Activated T-cell treated with anti-CD3 and anti-CD28 coated beads for 1 hour (primary cell): Measurements from ENCODE around the gene C5orf58.

ENCODE experiments used
- DNase-seq: peaks from one replicate; pipeline ENCODE4 v3.0.0-alpha.2; 2020; ENCODE audit warnings: low read depth

C5orf58 gene

DNA sequence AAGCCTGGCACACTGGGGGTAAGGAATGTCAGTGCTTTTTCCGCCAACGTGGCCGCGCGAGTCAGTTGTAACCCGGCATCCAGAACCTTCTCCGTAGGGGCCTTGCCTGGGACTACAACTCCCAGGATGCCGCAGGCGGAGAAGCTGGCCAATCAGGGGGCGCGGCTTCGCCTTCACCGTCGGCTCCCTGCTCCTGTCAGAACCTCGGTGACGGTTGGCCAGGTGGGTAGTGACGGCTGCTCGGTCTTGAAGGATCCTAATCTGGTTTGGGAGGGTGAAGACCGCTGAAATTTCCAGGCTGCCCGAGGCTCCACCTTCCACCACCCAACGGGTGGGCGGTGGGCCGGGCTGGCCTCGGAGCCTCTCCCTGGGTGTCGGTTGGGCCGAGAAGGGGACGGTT lies at the start of gene C5orf58:
Gene C5orf58 (plus strand): TSS at position 200 of the 400 bp plus-strand sequence. CDS start 1,992 bp downstream, outside the sequence.
- DNase-seq = no peak

- DNase-seq = peak; percentile 4
Measured at GRCh38 chr5:170183816-170184687, 48.7 kb upstream of the C5orf58 start.

DNA sequence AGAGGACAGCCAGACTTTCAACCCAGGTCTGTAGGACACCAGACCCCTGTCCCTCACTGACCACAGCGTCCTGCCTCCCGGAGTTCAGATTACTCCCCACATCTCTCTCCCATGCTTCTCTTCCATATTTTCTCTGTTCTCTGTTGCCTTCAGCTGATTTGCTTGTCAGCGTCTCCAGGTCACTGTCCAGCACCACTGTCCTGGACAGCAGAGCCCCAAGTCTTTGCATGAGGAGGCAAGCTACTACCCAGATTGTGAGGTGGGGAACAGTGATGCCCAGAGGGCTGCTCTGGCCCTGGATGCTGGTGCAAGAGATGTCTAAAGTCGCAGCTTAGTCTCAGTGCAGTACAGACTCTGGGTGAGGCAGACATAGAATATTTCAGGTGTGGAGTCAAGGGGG lies 48.0 kb upstream of the C5orf58 start:
- DNase-seq = no peak

GRCh38 chr5:170186156-170186555 lies 46.6 kb upstream of the C5orf58 start:
- DNase-seq = no peak

DNA sequence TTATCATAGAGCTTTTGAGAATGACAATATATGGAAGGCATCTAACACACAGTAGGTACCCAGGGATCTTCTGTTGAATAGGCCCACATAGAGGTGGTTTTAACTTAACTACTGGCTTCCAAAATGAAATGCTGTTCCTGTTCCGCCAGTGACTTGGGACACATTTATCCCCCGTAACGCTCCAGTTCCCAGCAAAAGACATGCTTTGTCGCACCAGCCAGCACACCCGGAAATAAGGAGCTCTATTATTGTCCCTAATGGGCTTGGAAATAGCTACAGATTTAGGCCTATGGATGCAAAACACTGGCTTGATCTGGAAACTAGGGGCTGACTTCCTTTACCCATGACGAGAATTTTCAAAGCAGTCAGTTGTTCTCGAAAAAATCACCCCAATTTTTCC lies 45.9 kb upstream of the C5orf58 start:
- DNase-seq = no peak

DNA sequence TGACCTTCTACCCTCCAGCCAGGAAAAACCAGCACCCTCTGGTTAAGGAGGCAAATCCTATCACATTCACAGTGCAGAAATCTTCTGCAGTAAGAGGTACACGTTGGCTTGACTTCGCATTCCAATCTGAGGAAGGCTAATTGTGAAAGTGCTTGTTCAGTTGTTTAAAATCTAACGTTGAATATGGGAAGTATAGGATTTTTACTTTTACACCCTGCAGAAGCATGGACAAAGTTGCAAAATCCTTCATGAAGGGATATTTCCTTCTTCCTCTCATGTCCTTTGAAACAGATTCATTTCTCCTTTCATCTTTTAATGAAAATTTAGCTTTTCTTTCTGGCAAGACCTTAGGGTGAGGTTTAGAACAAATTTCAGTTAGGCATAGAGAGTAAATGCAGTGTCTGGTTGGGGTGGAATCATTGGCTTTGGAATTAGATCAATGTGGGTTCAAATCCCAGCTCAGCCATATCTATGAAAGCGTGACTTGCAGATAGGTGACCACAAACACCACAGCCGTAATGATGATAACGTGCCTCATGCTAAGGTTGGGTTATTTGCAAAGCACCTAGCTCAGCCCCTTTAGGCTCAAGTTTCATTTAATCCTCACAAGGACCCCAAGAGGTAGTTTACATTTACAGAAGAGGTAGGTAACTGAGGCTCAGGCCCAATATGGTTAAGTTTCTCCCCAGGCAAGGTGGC lies 42.2 kb upstream of the C5orf58 start:
- DNase-seq = no peak

GRCh38 chr5:170192829-170193228 lies 40.0 kb upstream of the C5orf58 start:
- no peak for DNase-seq

DNA sequence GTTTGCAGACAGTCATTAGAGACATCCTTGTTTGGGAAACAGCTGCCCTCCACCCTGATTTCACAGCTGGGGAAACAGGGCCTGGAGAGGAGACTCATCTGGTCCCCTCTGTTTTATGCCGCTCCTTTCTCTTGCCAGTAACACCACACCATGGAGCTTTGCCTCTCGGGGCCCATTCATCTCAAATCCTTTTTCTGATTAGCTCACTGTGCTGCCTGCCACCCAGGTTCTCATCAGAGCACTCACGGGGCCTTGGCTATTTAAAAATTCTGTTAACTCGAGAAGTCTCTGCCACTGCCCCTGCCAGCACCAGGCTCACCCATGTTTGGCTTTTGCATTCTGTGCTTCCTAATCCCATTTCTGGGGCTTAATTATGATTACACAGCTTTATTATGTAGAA lies 36.8 kb upstream of the C5orf58 start:
- no peak for DNase-seq

DNA sequence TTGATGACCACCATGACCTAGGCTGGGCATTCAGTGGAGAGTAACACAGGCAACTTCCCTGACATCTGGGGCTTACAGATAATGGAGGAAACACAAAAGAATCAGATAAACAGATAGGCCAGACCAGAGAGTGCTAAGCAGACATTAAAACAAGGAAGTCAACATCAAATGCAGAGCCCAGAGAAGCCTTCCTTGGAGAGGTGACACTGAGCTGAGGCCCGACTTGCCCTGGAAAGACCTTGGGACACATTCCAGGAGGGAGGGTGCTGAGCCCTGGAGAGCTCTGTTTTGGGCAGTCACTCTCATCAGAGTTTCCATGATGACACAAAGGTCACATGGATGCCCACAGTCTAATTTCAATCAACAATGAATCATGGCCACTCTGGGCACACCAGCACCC lies 31.9 kb upstream of the C5orf58 start:
- DNase-seq = no peak

- DNase-seq = no peak
Measured at GRCh38 chr5:170201311-170201710, 31.5 kb upstream of the C5orf58 start.

DNA sequence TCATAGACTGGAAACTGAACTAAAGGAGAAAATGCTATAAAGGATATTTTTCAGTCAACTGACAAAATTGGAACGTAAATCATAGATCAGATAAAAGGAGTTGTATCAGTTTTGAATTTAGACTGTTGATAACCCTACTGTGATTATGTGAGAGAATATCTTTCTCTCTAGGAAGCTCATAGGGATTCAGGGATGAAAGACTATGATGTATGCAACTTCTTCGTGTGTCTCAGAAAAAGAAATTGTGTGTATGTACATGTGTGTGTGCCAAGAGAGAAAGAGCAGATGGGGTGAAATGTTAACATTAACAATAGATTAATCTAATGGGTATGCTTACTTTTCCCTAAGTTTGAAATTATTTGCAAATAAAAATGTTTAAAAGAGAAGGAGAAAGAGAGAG lies 30.7 kb upstream of the C5orf58 start:
- no peak for DNase-seq

DNA sequence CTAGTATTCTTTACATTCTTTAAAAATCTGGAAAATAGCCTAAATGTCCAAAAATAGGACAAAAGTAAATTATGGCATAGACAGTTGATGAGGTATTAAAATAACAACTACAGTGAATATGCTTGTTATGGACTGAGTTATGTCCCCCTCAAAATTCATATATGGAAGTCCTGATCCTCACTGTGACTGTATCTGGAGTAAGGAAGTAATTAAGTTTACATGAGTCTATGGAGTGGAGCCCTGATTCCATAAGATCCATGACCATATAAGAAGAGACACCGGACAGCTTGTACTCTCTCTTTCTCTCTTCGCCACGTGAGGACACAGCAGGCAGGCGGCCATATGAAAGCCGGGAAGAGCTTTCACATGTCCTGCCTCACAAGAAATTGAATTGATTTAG lies 28.6 kb upstream of the C5orf58 start:
- DNase-seq = no peak

DNA sequence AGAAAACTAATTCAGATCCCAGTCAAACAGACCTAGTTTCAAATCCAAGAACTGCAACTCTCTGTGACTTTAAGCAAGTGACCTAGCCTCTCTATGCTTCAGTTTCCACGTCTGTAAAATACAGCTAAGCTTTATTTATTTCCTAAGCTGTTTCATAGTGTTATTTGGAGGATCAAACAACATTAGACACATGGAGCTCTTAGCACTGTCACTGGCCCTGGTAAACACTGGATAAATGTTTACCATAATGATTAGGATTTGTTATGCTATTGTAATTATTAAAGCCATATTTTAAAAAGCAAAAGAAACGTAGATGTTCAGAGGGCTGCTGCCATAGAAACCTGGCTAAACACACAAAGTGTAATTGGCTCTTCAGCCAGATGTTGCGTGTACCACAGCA lies 26.6 kb upstream of the C5orf58 start:
- DNase-seq = no peak

GRCh38 chr5:170206958-170207357 lies 25.8 kb upstream of the C5orf58 start:
- DNase-seq = no peak

DNA sequence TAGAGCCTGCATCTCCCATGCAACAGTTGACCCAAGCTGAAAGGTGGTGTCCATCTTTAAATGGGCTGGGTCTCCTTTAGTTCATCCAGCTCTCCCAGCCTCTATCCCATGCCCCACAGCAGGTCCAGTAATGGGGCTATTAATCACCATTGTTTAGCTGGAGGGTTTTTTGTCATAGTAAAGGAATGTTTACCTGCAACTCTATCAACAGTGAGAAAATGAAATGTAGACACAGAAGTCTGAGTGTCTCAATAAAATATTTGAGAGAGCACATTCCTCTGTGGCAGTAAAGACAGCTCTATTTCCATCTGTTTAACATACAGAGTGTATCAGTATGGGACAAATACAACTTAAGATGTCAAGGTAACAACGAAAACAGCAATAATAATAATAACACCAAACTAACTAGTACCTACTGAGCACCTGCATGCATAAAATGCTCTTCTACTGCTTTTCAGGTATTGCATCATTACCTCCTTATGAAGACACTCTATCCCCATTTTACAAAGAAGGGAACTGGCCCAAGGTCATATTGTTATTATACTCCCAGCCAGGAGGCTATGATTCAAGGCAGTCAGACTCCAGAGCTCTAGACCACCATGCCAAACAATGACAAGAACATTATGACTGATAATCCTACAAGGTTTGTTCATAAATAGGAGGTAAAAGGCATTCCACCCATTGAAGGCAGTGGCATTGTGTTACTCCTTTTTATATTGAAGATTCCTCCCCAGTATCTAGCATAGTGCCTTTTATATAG lies 21.0 kb upstream of the C5orf58 start:
- DNase-seq = no peak

GRCh38 chr5:170216257-170216864 lies 16.4 kb upstream of the C5orf58 start:
- DNase-seq = no peak

DNA sequence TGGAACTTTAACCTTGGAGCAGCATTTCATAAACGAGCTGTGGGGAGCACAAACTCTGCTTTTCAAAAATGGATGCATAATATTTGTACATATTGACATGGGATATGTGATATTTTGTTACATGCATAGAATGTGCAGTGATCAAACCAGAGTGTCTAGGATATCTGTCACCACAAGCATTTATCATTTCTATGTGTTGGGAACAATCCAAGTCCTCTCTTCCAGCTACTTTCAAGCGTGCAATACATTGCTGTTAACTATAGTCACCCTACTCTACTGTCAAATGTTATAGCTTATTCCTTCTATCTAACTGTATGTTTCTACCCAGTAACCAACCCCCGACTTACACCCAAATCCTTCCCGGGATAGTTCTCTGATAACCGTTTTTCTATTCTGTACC lies 15.0 kb upstream of the C5orf58 start:
- no peak for DNase-seq

DNA sequence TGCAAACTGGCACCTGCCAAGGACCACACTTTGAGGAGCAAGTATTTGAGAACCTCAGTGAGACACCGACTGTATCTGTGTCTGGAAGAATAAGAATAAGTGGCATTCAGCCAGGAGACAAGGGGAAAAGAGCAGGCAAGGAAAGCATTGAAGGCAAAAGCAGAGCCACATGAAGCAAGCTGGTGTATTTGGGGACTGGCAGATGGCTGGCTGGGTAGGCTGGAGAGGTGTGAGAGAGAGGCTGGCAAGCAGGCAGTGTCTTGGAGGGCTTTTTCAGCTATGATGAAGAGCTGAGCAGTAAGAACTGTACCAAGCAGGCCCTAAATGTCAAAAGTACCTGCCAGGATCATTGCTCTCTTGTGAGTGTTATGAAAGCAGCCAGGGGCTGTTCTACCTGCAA lies 14.1 kb upstream of the C5orf58 start:
- no peak for DNase-seq

GRCh38 chr5:170219615-170220014 lies 13.2 kb upstream of the C5orf58 start:
- no peak for DNase-seq

GRCh38 chr5:170220191-170220590 lies 12.6 kb upstream of the C5orf58 start:
- DNase-seq = no peak

GRCh38 chr5:170221327-170221741 lies 11.5 kb upstream of the C5orf58 start:
- DNase-seq = no peak

GRCh38 chr5:170223360-170223759 lies 9.4 kb upstream of the C5orf58 start:
- no peak for DNase-seq
